Kidney tubule cell (primary cell): ENCODE results near the gene SH3BGRL3.
"Not testable (repeated sequence)": the region's sequence is repeated elsewhere in the genome, so short reads cannot be mapped to it uniquely, and the experiment has no call there.

Source experiments
- DNase-seq: peaks from one replicate; pipeline ENCODE4 v3.0.0-alpha.2; 2018; ENCODE audit warnings: low spot score

The SH3BGRL3 gene

GRCh38 chr1:26279456-26280332 is at the start of gene SH3BGRL3:
Gene SH3BGRL3, plus strand, starts transcription at chr1:26280086. Its CDS starts 70 bp downstream, at chr1:26280156.
- DNase-seq: peak; percentile 88

- DNase-seq: not testable (repeated sequence)
Measured at GRCh38 chr1:26230682-26231081, 49.2 kb upstream of the SH3BGRL3 start.

- DNase-seq: peak; percentile 98
Measured at GRCh38 chr1:26233903-26234643, 45.8 kb upstream of the SH3BGRL3 start, which contains the start of gene CEP85. Gene CEP85, plus strand, starts transcription at chr1:26234200. Its CDS starts 5,584 bp downstream, at chr1:26239784.

- peak; percentile 32 for DNase-seq
Measured at GRCh38 chr1:26234644-26235370, 45.1 kb upstream of the SH3BGRL3 start.

GRCh38 chr1:26237230-26237966 is 42.5 kb upstream of the SH3BGRL3 start:
- no peak for DNase-seq

- no peak for DNase-seq
Measured at GRCh38 chr1:26239936-26240335, 40.0 kb upstream of the SH3BGRL3 start.

- no peak for DNase-seq
Measured at GRCh38 chr1:26252718-26253117, 27.2 kb upstream of the SH3BGRL3 start.

GRCh38 chr1:26254404-26254803 is 25.5 kb upstream of the SH3BGRL3 start:
- DNase-seq: no peak

GRCh38 chr1:26257222-26257621 is 22.7 kb upstream of the SH3BGRL3 start:
- no peak for DNase-seq

- DNase-seq: no peak
Measured at GRCh38 chr1:26259005-26259404, 20.9 kb upstream of the SH3BGRL3 start.

- DNase-seq: no peak
Measured at GRCh38 chr1:26259578-26259977, 20.3 kb upstream of the SH3BGRL3 start.

- no peak for DNase-seq
Measured at GRCh38 chr1:26263212-26263611, 16.7 kb upstream of the SH3BGRL3 start.

- DNase-seq: no peak
Measured at GRCh38 chr1:26265405-26265804, 14.5 kb upstream of the SH3BGRL3 start.

GRCh38 chr1:26268290-26269197 is 11.3 kb upstream of the SH3BGRL3 start:
- DNase-seq: no peak

- DNase-seq: no peak
Measured at GRCh38 chr1:26269198-26269550, 10.7 kb upstream of the SH3BGRL3 start.

GRCh38 chr1:26274801-26275425 is 5.0 kb upstream of the SH3BGRL3 start:
- DNase-seq: peak; percentile 47

- peak; percentile 95 for DNase-seq
Measured at GRCh38 chr1:26275580-26276431, 4.1 kb upstream of the SH3BGRL3 start.

GRCh38 chr1:26276432-26276838 is 3.5 kb upstream of the SH3BGRL3 start:
- no peak for DNase-seq

GRCh38 chr1:26277261-26277661 is 2.6 kb upstream of the SH3BGRL3 start:
- peak; percentile 79 for DNase-seq
